CD4-positive, alpha-beta T cell treated with Interleukin-6 at 100 ng/mL for 8 hours (primary cell): ENCODE measurements around the gene ZNF865.
A peak's percentile ranks its signal among the peaks of the same experiment; 100 is the strongest.

Experiments used
- DNase-seq: peaks from one replicate; pipeline ENCODE4 v3.0.0-alpha.2; 2020; ENCODE audit warnings: mixed read lengths, low spot score

The ZNF865 gene

DNA sequence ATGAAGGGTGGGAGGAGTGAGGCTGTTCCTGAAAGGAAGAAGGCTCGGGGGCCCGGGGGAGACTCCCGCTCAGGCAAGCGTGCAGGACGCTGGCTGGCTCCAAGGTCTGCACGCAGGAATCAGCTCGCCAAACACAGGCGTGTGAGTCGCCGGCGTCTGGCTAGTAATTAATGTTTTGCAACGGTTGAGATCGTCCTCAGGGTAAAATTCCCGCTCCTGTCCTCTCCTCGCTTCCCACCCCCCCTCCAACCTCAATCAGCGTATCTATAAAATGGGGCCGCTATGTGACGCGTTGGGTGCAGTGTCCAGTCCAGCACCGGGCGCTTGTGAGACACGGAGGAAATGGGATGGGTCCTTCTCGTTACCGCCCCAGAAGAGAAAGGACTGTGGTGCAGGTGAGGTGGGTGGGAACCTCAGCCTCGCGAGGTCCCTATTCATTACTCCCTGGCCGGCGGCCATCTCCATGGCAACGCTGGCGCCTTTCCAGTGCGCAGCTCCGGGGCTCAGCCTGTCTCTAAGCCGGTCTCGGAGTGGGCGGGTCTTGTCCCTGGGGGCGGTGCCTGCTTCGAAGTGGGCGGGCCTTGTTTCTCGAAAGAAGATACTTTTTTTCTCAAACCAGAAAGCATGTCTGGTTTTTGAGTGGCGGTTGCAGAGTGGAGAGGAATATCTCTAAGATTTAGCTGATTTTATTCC, 18.3 kb upstream of the ZNF865 start:
- DNase-seq: peak; percentile 85

DNA sequence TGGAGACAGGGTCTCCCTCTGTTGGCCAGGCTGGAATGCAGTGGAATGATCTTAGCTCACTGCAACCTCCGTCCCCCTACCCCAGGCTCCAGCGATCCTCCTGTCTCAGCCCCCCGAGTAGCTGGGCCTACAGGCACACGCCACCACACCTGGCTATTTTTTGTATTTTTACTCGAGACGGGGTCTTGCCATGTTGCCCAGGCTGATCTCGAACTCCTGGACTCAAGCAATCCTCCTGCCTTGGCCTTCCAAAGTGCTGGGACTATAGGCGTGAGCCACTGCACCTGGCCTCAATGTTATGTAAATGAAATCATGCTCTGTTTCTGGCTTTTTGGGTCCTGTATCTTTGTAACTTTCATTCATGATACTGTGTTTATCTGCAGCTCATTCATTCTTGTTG, 16.7 kb upstream of the ZNF865 start:
- DNase-seq: no peak

DNA sequence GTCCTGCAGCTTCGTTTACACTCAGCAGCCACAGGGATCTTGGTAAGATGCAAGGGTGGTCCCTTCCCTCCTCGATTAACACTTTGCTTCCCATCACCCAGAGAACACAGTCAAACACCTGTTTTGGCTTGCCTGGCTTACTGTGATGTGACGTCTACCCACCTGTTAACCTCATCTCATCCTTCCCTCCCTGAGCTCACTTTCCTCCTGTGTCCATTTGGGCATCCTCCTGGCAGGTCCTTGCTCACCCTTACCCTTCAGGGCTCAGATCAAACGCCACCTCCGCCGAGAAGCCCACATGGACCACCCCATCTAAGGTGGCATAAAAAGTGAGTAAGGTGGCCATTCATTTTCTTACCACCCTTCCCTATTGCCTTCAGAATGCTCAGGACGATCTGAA, 15.3 kb upstream of the ZNF865 start:
- no peak for DNase-seq

DNA sequence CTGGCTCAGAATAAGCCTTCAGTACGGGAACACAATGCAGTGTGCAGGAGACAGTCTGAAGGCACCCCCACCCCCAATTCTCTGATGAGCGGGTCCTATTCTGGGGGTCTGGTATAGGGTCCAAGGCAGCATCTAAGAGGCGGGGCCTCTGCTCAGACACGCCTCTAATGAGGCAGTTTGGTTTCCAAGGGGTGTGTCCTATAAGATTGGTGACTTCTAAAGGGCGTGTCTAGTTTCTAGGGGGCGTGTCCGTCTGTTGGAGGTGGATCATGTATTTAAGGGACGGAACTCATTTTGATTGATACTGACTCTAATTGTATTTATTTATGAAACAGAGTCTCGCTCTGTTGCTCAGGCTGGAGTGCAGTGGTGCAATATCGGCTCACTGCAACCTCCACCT, 14.8 kb upstream of the ZNF865 start:
- DNase-seq: no peak

DNA sequence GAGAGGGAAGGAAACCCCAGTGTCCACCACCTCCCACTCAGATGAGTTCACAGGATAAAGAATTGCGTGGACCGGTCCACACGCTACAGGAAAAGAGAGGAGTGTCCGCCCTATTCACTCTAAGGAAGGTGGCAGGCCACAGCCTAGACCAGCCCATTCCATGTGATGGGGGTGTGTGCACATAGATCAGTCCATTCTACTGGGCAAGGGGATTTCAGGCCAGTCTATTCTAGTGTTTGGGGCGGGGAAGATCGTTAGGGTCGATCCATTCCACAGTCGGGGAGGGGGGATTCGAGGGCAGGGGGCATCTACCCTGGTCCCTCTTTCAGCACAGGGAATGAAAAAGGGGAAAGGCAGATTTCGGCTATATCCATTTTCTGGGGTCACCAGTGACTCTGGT, 13.9 kb upstream of the ZNF865 start:
- no peak for DNase-seq

DNA sequence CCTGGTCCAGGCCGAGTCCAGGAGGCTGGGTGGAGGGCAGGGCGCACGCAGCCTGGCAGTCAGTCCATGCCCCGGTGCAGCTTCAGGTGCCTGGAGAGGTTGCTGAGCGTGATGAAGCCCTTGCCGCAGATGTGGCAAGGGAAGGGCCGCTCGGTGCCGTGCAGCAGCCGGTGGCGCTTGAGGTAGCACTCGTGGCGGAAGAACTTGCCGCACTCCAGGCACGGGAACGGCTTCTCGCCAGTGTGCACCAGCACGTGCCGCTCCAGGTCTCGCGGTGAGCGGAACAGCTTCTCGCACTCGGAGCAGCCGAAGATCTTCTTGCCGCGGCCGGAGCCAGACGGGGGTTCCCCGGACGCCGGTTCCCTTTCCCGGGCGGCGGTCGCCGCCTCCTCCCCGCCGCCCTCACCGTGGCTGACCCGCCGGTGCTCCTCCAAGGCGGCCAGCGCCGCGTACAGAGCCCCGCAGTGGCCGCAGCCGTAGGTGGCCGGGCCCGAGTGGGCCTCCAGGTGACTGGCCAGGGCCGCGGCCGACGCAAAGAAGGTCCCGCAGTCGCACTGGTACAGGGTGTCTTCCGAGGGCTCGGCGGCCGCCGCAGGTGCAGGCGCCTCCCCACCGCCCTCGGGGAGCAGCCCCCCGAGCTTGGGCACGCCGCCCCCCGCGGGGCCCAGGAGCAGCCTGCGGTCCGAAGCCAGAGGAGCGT, 12.9 kb upstream of the ZNF865 start:
- no peak for DNase-seq

DNA sequence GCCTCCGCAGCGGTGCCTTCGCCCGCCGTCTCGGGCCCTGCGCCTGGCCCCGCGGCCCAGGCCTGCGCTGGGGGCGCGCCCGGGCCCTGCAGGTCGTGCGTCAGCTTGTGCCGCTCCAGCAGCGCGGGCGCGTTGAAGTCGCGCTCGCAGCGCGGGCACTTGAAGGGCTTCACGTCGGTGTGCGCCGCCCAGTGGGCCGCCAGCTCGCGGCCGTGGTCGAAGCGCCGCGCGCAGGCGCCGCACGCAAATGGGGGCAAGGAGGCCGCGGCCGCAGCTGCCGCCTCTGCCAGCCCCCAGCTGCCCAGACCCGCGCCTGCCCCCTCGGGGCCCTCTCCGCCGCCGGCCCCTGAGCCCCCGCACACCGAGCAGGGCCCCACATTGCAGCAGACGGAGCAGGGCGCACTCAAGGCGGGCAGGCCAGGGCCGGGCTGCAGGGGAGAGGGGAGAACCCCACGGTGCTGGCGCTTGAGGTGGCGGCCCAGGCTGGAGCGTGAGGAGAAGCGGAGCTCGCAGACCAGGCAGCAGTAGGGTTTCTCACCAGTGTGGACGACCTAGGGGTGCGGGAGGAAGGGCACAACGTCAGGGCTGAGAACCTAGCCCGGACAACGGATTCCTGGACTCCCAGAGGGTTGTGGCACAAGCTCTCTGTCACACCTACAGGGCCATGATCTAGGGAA, 12.2 kb upstream of the ZNF865 start:
- DNase-seq: no peak

DNA sequence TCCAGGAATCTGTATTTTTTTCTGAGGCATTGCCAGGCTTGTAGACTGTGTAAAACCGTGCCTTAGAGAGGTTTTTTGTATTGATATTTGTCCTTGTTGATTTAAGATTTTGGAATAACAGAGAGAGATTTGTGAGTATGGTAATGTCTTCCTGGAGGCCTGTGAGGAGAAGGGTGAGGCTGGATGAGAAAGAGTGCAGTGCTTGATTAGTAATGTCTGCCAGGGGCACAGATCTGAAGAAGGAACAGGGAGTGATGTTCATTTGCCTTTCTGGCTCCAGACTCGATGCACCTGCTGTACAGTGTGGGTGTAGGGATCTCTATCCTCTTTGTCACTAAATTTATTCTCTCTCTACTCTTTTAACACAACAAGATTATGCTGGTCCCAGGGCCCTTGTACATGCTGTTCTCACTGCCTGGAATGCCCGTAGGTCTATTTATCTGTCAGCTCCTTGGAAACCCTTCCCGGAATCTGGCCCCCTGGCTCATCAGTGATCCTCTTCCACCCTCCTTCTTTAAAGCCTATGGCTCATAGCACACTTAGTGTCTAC, 10.4 kb upstream of the ZNF865 start:
- no peak for DNase-seq

DNA sequence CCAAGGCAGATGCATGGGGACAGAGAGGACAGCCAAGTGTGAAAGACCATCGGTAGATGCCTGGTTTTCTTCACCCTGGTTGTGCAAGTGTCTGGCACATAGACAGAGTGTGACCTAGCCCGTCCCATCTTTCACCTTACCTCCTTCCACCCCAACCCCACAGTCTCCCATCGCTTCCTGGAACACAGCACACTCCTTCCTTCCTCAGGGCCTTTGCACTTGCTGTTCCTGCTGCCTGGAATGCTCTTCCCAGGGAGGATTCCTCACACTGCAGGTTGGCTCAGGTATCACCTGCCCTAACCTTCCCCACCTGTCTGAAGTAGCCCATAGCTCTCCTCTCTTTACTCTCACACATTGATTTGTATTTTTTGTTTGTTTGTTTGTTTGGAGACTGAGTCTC, 9.1 kb upstream of the ZNF865 start:
- no peak for DNase-seq

DNA sequence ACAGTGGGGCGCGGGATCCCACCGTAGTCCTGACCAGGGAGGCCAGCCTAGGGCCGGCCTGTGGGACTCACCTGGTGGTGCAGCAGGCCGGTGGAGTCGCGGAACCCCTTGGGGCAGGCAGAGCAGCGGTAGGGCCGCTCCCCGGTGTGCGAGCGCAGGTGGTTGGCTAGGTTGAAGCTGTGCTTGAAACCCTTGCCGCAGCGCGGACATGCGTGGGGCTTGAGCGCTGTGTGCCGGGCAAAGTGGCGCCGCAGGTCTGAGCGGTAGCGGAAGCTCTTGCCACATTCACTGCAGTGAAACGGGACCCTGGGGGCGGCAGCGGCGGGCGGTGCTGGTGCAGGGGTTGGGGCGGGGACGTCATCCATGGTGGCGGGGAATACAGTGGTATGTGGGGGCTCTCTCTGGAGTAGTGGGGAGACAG, 7.9 kb upstream of the ZNF865 start:
- DNase-seq: no peak

DNA sequence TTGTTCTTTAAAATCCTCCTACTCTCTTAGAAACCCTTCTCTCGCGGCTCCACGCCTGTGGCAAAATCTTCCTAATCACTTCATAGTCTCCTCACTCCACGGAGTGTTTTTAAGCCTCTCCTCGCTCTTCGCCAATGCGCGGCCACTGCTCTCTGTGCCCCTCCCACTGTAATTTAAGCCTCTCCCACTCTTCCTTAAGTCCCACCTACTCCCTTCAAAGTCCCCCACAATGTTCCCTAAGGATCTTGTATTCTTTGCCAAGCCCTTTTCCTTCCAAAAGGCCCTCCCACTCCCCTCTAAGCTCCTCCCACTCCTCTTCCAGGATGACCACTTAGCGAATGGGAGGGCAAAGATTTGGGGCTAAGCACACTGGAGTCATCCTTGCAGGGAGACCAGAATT, 7.4 kb upstream of the ZNF865 start:
- no peak for DNase-seq

DNA sequence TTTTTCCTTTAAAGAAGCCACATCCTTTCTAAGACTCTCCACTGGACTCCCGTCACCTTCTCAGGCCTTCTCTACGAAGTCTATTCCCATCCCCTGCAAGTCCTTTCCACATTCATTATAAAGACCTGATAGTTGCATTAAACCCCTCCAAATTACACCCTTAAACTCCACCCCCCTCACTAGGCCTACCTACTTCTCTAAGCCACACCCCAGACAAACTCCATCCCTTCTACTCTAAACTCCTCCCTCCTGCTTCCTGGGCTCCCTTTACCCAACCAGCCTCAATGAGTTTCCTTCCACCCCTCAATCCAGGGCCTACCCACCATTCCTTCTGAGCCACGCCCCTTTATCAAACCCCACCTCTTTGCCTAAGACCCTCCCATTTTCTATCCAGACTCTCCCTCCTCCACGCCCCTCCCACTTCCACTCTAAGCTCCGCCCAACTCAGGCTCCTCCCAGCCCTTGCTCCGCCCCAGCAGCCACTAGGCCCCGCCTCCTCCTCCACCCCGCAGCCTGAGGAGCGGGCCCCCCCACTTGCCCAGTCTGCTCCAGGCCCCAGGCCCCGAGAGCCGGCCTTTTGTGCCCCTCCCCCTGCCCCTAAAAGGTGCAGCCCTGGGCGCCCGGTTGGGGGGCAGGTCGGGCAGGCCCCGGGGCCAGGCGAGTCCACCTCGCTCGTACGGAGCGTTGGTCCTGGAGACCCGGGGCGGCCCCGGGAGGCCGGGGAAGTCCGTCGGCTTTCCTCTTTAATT, 6.6 kb upstream of the ZNF865 start:
- peak; percentile 86 for DNase-seq

DNA sequence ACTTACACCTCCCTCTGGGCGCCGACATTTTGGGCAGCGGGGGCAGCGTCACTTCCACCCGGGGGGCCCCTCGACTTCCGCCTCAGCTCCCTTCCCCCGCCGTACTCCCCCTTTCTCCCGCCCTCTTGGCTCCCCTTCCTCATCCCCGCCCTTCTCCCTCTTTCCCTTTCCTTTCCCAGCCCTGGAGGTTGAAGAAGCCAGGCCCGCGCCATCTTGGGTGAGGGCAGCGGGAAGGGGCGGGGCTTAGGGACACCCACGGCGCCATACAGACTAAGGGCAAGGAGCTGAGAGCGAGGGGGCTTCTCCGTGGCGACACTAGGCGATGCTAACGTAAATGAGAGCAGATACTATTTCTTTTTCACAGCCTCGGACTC, 6.0 kb upstream of the ZNF865 start, which contains the start of gene FIZ1:
Gene FIZ1, minus strand, starts transcription at position 50 of the 374 bp plus-strand sequence. CDS start 1,652 bp downstream, outside the sequence.
- peak; percentile 97 for DNase-seq

DNA sequence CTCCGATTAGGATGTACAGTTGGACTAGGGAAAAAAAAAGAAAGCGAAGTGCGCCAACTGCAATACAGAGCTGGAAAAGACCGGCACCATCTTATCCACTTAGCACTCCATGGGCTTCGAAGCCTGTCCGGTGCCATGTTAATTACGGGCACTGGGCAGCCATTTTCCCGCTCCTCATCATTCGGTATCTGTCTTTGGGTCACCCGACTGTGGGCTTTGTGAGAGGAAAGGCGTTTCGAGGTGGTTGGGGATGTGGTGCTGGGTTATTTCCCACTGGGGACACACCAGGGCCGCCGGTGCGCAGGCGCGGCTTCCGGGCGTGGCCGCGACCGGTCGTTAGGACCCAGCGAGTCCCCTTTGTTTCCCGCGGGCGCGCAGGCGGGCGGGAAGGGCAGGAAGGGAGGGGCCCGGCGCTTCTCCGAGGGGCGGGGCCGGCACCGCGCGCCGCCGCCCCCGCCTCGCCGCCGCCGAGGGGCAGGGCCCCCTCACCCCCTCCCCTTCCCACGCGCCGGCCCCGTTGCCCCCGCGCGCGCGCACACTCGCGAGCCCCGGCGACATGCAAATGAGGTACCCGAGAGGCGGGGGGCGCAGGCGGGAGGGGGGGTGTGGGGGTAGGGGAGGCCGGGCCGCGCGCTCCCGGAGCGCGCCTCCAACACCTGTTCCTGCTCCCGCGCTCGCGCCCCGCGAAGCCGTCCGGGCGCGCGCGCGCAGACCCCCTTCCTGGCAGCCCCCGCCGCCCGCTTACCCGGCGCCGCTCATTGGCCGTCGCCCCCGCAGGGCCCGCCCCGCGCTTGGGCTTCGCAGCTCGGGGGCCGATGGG, 5.4 kb upstream of the ZNF865 start, which contains the start of gene ZNF524:
Gene ZNF524, plus strand, starts transcription at position 447 of the 820 bp plus-strand sequence. CDS start 1,825 bp downstream, outside the sequence.
- peak; percentile 83 for DNase-seq

DNA sequence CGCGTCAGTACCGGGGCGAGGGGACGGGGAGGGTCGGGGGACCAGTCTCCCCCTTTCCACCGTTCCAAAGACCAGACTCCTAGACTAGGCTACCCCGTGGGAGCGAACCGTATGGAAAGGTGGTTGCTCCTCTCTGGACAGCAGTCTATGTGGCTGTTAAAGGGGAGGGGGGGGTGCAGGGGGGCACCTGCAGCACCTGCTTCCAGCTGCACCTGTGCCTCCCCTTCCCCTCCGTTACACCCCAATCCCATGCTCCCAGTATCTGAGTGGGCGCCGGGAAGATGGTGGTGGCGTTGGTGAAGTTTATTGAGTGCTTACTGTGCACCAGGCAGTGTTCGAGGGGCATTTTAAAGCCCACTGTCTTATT, 4.8 kb upstream of the ZNF865 start:
- no peak for DNase-seq

DNA sequence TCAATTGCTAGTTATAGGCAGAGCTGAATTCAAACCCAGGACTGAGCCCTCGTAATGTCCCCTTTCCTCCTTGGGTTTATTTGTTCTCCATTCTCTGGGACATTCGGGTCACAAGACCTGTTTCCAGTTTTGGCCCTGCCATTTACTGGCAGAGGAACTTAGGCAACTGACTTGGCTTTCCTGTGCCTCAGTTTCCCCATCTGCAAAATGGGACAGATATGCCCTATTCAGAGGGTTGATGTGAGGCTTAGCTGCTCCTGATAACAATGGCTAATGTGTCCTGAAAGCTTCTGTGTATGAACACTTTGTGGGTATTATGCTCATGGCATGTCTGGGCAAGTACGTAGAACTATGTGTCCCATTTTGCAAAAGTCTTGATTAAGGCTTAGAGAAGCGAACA, 4.4 kb upstream of the ZNF865 start:
- DNase-seq: no peak

DNA sequence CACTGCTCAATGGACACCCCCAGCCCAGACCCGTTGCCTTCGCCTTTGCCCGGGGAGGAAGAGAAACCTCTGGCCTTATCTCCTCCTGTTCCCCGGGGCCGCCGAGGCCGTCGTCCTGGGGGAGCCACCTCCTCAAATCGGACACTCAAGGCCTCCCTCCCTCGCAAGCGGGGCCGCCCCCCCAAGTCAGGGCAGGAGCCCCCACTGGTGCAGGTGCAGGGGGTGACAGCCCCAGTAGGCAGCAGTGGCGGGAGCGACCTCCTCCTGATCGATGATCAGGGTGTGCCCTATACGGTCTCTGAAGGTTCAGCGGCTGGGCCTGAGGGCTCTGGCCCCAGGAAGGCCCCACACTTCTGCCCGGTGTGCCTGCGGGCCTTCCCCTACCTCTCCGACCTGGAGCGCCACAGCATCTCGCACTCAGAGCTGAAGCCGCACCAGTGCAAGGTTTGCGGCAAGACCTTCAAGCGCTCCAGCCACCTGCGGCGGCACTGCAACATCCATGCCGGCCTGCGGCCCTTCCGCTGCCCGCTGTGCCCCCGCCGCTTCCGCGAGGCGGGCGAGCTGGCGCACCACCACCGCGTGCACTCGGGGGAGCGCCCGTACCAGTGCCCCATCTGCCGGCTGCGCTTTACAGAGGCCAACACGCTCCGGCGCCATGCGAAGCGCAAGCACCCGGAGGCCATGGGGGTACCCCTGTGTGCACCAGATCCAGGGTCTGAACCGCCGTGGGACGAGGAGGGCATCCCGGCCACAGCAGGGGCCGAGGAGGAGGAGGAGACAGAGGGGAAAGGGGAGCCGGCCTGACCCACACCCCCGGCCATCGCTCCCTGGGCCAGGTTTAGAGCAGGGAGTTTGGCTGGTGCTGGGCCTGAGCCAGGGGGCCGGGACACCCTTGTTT, 3.1 kb upstream of the ZNF865 start:
- no peak for DNase-seq

DNA sequence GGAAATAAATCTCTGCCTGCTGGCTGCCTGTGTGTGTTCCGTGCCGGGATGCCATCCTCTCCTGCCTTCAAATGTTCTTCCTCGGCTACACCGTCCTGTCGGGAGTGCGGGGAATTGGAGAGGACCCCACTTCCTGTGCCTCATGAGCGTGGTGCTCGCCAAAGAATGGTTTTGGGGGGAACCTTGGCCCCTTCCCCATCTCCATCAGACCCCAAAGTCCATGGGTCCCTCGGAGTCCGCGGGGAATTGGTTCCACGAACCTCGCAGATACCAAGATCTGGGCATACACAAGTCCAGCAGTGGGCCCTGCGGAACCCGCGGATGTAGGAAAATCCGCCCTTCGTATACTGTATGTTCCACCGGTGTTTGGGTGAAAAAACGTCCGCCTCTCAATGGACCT, 2.3 kb upstream of the ZNF865 start:
- no peak for DNase-seq

DNA sequence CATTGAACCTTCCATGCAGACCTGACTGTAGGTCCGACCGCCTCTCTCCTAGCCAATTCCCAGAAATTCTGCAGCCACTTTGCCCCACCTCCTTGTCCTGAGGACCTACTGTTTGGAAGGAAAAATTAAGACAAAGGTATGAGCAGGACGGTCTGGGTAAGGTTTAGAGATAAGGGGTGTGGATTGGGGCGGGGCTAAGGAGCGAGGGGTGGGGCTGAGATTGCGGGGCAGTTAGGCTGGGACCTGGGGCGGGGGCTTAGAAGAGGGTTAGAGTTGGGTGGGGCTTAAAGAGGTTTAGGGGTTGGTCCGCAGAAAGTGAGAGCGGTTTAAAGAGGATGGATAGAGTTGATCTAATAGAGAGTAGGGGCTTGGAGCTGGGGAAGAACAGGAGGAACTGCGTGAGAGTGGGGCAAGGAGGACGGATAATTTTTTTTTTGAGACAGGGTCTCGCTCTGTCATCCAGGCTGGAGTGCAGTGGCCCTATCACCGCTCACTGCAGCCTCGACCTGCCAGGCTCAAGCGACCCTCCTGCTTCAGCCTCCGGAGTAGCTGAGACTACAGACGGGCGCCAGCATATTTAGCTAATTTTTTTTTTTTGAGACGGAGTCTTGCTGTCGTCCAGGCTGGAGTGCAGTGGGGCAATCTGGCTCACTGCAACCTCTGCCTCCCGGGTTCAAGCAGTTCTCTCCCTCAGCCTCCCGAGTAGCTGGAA, 1.7 kb upstream of the ZNF865 start:
- no peak for DNase-seq
